GM15510 (cell line): ENCODE results near the gene RAF1.

Experiments used
- POLR2A ChIP-seq: IDR thresholded peaks from 3 replicates; pipeline ENCODE4 v1.6.1; 2011; ENCODE audit warnings: borderline replicate concordance; ENCODE audit not compliant: insufficient read length; ENCODE audit errors: extremely low read depth

RAF1 gene

GRCh38 chr3:12627370-12627769, 36.5 kb downstream of the RAF1 start:
- no peak for TF ChIP-seq POLR2A

GRCh38 chr3:12624056-12624455, 39.9 kb downstream of the RAF1 start:
- TF ChIP-seq POLR2A: no peak

GRCh38 chr3:12622335-12622734, 41.6 kb downstream of the RAF1 start:
- TF ChIP-seq POLR2A: no peak

GRCh38 chr3:12620729-12621128, 43.2 kb downstream of the RAF1 start:
- no peak for TF ChIP-seq POLR2A

GRCh38 chr3:12620305-12620704, 43.6 kb downstream of the RAF1 start:
- TF ChIP-seq POLR2A: no peak

- TF ChIP-seq POLR2A: no peak
These were observed 45.5 kb downstream of the RAF1 start for GRCh38 chr3:12618426-12618825.

- no peak for TF ChIP-seq POLR2A
These were observed 48.7 kb downstream of the RAF1 start for GRCh38 chr3:12615266-12615665.

- no peak for TF ChIP-seq POLR2A
These were observed 50.7 kb downstream of the RAF1 start for GRCh38 chr3:12613250-12613649.

GRCh38 chr3:12612514-12613226, 51.2 kb downstream of the RAF1 start:
- no peak for TF ChIP-seq POLR2A

GRCh38 chr3:12611117-12611516, 52.8 kb downstream of the RAF1 start:
- no peak for TF ChIP-seq POLR2A

GRCh38 chr3:12608376-12608775, 55.5 kb downstream of the RAF1 start:
- TF ChIP-seq POLR2A: no peak

GRCh38 chr3:12603969-12604368, 59.9 kb downstream of the RAF1 start:
- TF ChIP-seq POLR2A: no peak

GRCh38 chr3:12601072-12601471, 62.8 kb downstream of the RAF1 start:
- no peak for TF ChIP-seq POLR2A

- no peak for TF ChIP-seq POLR2A
These were observed 65.0 kb downstream of the RAF1 start for GRCh38 chr3:12598890-12599289.

GRCh38 chr3:12593473-12593872, 70.4 kb downstream of the RAF1 start:
- no peak for TF ChIP-seq POLR2A

GRCh38 chr3:12591997-12592715, 71.8 kb downstream of the RAF1 start:
- TF ChIP-seq POLR2A: no peak
